ENCODE measurements around the gene PITRM1.
"Not testable (repeated sequence)": the region's sequence is repeated elsewhere in the genome, so short reads cannot be mapped to it uniquely, and the experiment has no call there.

Gene PITRM1

DNA sequence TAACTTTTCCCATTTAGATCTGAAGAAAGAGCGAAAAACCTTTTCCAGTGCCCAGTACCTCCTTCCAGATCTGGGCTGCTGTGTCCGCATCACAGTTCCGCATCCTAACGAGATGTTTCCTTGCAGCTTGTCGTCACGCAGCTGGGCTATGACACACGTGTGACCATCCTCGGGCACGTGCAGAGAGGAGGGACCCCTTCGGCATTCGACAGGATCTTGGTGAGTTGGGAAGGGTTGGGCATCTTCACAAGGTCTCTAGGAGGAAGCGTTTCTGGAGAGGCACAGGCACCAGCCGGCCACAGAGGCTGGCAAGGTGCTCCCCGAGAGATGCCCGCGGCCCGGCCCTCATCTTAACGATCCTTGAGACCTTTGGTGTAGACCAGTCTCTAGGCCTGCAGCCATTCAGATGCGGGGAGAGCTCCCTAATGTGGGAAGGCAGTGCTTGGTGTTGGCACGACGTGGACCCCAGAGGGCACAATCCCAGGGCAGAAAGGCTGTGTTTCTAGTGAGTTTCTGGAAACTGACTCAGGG lies 63.9 kb downstream of the PITRM1 start:
- H3K4me2 ChIP-seq = no peak overlapping the region
- H3K4me3 ChIP-seq = no peak overlapping the region
- no peaks in the 10 kb centered on the region for H3K9me3 ChIP-seq (replicated peaks in 1 of 11)
- peaks cover 0 to 30% (median 20%) of the 10 kb centered on the region in 10 experiments; a peak in 15 of 20 replicates for H3K4me1 ChIP-seq
- no peaks in the 10 kb centered on the region for H3K27me3 ChIP-seq
- peaks cover 0 to 86% (median 57%) of the 10 kb centered on the region in 11 experiments; a peak in 20 of 22 replicates for H4K20me1 ChIP-seq
- no peak overlapping the region for H3K27ac ChIP-seq
- no peak overlapping the region for H3K9ac ChIP-seq
- H3K36me3 ChIP-seq = peaks cover 88 to 94% (median 92%) of the 10 kb centered on the region in 11 experiments
- no peak for TF ChIP-seq Cebpa-rat (IDR thresholded peaks at IDR 0.05)

DNA sequence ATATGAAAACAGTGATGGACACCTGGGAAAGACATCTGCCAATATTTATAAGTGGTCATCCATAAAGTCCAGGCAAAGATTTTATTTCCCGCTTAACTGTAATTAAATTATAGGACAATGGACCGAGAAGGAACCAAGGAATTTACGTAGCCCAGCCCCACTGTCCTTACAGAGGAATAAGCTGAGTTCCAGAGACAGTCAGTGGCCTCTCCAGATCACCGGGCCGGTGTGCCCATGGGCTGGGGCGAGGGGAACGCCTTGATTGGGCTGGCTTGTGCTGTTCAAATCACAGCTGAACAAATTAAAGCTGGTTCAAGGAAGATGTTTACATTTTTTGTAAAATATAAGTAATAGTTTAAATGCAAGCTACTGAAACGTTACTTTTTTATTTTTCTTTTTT lies 64.5 kb downstream of the PITRM1 start:
- no peak for TF ChIP-seq Cebpa-rat (IDR thresholded peaks at IDR 0.05)
- Histone ChIP-seq H3K9ac (no peak overlapping the region), H3K9me3 (replicated peaks in 1 of 11) (no peaks in the 10 kb centered on the region), H3K4me1 (peaks cover 0 to 30% (median 20%) of the 10 kb centered on the region in 10 experiments; a peak in 15 of 20 replicates), H3K36me3 (peaks cover 88 to 94% (median 92%) of the 10 kb centered on the region in 11 experiments), H3K4me3 (no peak overlapping the region), H3K4me2 (no peak overlapping the region), H3K27me3 (no peaks in the 10 kb centered on the region), H4K20me1 (peaks cover 0 to 86% (median 64%) of the 10 kb centered on the region in 11 experiments; a peak in 20 of 22 replicates), H3K27ac (no peak overlapping the region)

DNA sequence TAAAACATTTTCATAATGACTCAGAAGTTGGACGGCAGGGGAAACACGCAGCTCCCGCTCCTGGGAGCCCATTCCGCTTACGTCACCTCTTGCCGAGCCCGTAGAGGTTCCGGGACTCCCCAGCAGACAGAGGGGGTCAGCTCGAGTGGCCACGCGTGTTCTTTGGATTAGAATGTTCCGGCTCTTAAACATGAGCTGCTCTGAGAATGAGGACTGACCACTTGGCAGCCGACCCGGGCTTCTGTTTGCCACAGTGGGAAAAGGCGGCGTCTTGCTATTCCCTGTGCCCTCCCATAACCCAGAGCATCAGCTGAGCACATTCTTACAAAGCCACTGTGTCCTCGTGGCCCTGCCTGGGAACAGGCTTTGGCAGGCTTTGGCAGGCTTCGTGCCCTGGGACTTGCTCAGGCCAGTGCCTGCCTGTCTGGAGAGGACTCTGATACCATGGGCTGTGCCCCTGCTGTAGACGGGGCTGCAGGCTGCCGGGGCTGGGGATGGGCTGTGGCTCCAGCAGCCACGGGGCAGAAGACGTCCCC lies 65.1 kb downstream of the PITRM1 start:
- no peak overlapping the region for H3K9ac ChIP-seq
- TF ChIP-seq Cebpa-rat (IDR thresholded peaks at IDR 0.05) = no peak
- H3K27ac ChIP-seq = no peak overlapping the region
- H3K4me1 ChIP-seq = peaks cover 0 to 30% (median 20%) of the 10 kb centered on the region in 10 experiments; a peak in 15 of 20 replicates
- no peak overlapping the region for H3K4me3 ChIP-seq
- H3K36me3 ChIP-seq = peaks cover 88 to 94% (median 92%) of the 10 kb centered on the region in 11 experiments
- H3K4me2 ChIP-seq = no peak overlapping the region
- no peaks in the 10 kb centered on the region for H3K27me3 ChIP-seq
- peaks cover 0 to 88% (median 69%) of the 10 kb centered on the region in 11 experiments; a peak in 20 of 22 replicates for H4K20me1 ChIP-seq
- H3K9me3 ChIP-seq (replicated peaks in 1 of 11) = no peaks in the 10 kb centered on the region

DNA sequence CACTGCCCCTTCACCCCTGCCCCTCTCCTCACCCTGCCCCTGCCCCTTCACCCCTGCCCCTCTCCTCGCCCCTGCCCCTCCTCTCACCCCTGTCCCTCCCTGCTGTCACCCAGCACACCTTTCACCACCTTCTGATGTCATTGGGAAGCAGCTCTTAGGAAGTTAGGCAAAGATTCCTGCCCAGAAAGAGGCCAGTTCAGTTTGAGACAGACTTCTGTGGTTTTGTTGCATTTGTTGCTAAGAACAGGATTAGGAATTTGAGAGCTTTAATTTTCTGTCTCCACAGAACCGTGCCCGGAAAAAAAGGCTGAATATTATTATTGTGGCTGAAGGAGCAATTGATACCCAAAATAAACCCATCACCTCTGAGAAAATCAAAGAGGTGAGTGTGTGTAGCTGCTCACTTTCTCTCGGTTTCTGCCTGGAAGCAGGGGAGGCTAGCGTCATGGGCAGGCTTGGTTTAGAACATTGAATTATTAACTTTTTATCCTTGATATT lies 65.6 kb downstream of the PITRM1 start:
- TF ChIP-seq Cebpa-rat (IDR thresholded peaks at IDR 0.05) = no peak
- peaks cover 87 to 94% (median 90%) of the 10 kb centered on the region in 11 experiments for H3K36me3 ChIP-seq
- peaks cover 0 to 84% (median 66%) of the 10 kb centered on the region in 11 experiments; a peak in 20 of 22 replicates for H4K20me1 ChIP-seq
- H3K9me3 ChIP-seq (replicated peaks in 1 of 11) = no peaks in the 10 kb centered on the region
- H3K27me3 ChIP-seq = no peaks in the 10 kb centered on the region
- no peak overlapping the region for H3K9ac ChIP-seq
- H3K4me1 ChIP-seq = peaks cover 0 to 26% (median 20%) of the 10 kb centered on the region in 10 experiments; a peak in 15 of 20 replicates
- no peak overlapping the region for H3K4me2 ChIP-seq
- no peak overlapping the region for H3K4me3 ChIP-seq
- H3K27ac ChIP-seq = no peak overlapping the region

DNA sequence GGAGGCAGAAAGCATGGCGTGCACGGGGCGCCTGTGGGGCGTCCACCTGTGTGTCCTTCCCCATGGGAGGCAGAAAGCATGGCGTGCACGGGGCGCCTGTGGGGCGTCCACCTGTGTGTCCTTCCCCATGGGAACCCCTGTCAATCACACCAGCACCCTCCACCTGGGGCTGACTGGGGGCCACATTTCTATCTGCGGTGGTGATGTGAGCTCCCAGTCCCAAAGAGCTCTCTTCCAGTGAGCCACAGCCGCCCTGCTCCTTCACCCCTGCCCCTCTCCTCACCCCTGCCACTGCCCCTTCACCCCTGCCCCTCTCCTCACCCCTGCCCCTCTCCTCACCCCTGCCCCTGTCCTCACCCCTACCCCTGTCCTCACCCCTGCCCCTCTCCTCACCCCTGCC lies 66.3 kb downstream of the PITRM1 start:
- peaks cover 86 to 94% (median 89%) of the 10 kb centered on the region in 11 experiments for H3K36me3 ChIP-seq
- not testable (repeated sequence) for H3K27ac ChIP-seq; H3K4me3 ChIP-seq; H3K9me3 ChIP-seq (replicated peaks in 1 of 11); H3K9ac ChIP-seq; H3K4me2 ChIP-seq; H3K27me3 ChIP-seq
- H4K20me1 ChIP-seq = peaks cover 0 to 81% (median 61%) of the 10 kb centered on the region in 11 experiments; a peak in 20 of 22 replicates
- peaks cover 0 to 21% (median 13%) of the 10 kb centered on the region in 10 experiments; a peak in 15 of 20 replicates for H3K4me1 ChIP-seq

DNA sequence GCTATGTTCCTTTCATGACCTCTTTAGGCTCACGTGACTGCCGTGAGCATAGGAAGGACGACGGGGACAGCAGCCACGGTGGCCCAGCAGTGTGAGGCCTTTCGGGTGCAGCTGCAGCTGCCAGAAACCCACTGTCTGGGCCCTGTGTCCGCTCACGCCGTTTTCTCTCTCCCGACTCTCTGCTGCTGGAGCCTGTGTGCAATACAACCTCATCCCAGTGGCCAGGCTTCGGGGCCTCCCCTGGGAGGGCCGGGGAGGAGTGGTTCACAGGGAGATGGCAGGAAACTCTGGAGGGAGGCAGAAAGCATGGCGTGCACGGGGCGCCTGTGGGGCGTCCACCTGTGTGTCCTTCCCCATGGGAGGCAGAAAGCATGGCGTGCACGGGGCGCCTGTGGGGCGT lies 66.7 kb downstream of the PITRM1 start:
- H3K4me1 ChIP-seq = peaks cover 0 to 16% (median 9%) of the 10 kb centered on the region in 10 experiments; a peak in 15 of 20 replicates
- no peaks in the 10 kb centered on the region for H3K27me3 ChIP-seq
- H3K9me3 ChIP-seq (replicated peaks in 1 of 11) = no peaks in the 10 kb centered on the region
- H3K4me2 ChIP-seq = no peak overlapping the region
- H3K36me3 ChIP-seq = peaks cover 86 to 94% (median 89%) of the 10 kb centered on the region in 11 experiments
- H3K27ac ChIP-seq = no peak overlapping the region
- no peak overlapping the region for H3K9ac ChIP-seq
- H3K4me3 ChIP-seq = no peak overlapping the region
- TF ChIP-seq Cebpa-rat (IDR thresholded peaks at IDR 0.05) = no peak
- peaks cover 0 to 81% (median 61%) of the 10 kb centered on the region in 11 experiments; a peak in 20 of 22 replicates for H4K20me1 ChIP-seq

DNA sequence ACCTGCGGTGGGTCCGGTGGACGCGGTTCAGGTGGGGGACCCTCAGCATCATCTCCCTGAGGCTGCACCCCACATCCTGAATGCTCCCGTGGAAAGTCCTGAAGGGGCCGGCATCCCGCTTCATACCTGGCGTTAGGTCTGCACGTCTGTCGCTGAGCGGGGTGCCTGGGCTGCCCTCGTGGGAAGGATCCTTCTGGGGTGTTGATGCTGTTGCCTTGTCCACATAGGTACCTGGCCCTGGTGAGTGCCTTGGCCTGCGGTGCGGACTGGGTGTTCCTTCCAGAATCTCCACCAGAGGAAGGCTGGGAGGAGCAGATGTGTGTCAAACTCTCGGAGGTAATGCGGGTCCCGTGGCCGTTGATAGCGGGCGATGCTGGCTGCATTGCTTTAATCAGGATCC lies 67.4 kb downstream of the PITRM1 start:
- Histone ChIP-seq H3K4me2 (no peak overlapping the region), H3K4me1 (peaks cover 0 to 11% (median 2%) of the 10 kb centered on the region in 10 experiments; a peak in 7 of 20 replicates), H3K9ac (no peak overlapping the region), H3K4me3 (no peak overlapping the region), H3K27me3 (no peaks in the 10 kb centered on the region), H4K20me1 (peaks cover 0 to 82% (median 57%) of the 10 kb centered on the region in 11 experiments; a peak in 19 of 22 replicates), H3K9me3 (replicated peaks in 1 of 11) (no peaks in the 10 kb centered on the region), H3K36me3 (peaks cover 87 to 94% (median 89%) of the 10 kb centered on the region in 11 experiments), H3K27ac (no peak overlapping the region)
- no peak for TF ChIP-seq Cebpa-rat (IDR thresholded peaks at IDR 0.05)

DNA sequence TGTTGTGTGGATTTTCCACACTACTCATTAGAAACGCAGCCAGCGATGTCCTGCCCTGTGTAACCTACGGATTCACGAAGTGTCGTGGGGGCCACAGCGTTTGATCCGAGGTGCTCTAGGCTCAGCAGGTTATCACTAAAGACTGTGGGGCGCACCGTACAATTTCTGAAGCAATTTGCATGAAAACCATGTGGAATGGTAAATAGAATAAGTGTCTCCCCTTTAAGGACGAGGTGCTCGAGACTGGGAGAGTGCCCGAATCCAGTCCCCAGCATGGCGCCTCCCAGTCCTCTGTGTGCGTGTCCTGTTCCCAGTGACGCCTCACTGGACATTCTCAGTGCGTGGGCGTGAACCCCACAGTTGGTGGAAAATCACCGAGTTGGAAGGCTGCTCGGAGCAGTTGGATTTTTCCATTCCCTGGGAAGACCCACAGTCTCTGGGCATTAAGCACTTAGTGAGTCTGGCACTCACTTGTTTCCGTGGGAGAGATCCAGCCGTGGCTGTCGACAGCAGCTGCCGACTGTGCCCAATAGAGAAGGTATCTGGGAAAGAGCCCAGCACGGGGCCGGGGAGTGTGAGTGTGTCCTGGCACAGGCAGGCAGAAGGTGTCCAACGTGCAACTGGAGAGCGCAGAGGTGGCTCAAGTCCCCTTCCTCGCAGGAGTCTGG lies 68.2 kb downstream of the PITRM1 start:
- Histone ChIP-seq H3K9ac (no peak overlapping the region), H3K27ac (no peak overlapping the region), H3K36me3 (peaks cover 88 to 94% (median 90%) of the 10 kb centered on the region in 11 experiments), H3K9me3 (replicated peaks in 1 of 11) (no peaks in the 10 kb centered on the region), H3K27me3 (no peaks in the 10 kb centered on the region), H3K4me3 (no peak overlapping the region), H4K20me1 (peaks cover 0 to 82% (median 51%) of the 10 kb centered on the region in 11 experiments; a peak in 19 of 22 replicates), H3K4me1 (peaks cover 0 to 10% (median 4%) of the 10 kb centered on the region in 10 experiments; a peak in 16 of 20 replicates), H3K4me2 (no peak overlapping the region)
- TF ChIP-seq Cebpa-rat (IDR thresholded peaks at IDR 0.05) = no peak

DNA sequence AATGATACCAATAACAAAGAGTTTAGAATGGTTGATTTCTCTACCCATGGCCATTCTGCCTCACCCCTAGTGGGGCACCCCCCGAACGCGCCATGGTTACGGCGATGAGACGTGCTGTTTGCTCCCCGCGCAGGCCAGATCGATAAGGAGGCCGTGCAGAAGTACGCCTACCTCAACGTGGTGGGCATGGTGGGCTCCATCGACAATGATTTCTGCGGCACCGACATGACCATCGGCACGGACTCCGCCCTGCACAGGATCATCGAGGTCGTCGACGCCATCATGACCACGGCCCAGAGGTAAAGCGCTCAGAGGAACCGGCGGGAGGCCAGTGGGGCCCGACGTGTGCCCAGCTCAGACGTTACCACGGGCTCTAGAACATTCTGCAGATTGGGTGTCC lies 68.9 kb downstream of the PITRM1 start:
- H3K27me3 ChIP-seq = no peaks in the 10 kb centered on the region
- H3K4me1 ChIP-seq = peaks cover 0 to 16% (median 10%) of the 10 kb centered on the region in 10 experiments; a peak in 16 of 20 replicates
- H3K4me3 ChIP-seq = no peak overlapping the region
- no peak for TF ChIP-seq Cebpa-rat (IDR thresholded peaks at IDR 0.05)
- H3K36me3 ChIP-seq = peaks cover 88 to 94% (median 90%) of the 10 kb centered on the region in 11 experiments
- no peaks in the 10 kb centered on the region for H3K9me3 ChIP-seq (replicated peaks in 1 of 11)
- no peak overlapping the region for H3K4me2 ChIP-seq
- no peak overlapping the region; a peak in 1 of 22 replicates for H3K9ac ChIP-seq
- peaks cover 0 to 82% (median 50%) of the 10 kb centered on the region in 11 experiments; a peak in 18 of 22 replicates for H4K20me1 ChIP-seq
- no peak overlapping the region; a peak in 2 of 22 replicates for H3K27ac ChIP-seq
